RWPE2 (cell line): ENCODE data around the gene SHD.

Experiments used
- ATAC-seq: fragments of 200-7000 bp; cut with Tn5 transposase; 3 replicates; pipeline ENCODE4 v1.9.1; 2021; ENCODE audit warnings: low read depth
- DNase-seq: peaks from one replicate; pipeline ENCODE4 v3.0.0-alpha.2; 2020; ENCODE audit warnings: low spot score
- H3K27ac ChIP-seq: fragments of 450-650 bp; 2 replicates; pipeline ENCODE4 v1.5.1; 2017; ENCODE audit warnings: mild to moderate bottlenecking; ENCODE audit not compliant: poor library complexity, severe bottlenecking
- H3K27me3 ChIP-seq: fragments of 250-450 bp; sonication (Bioruptor Pico); 2 replicates; pipeline ENCODE4 v1.5.1; 2021; ENCODE audit warnings: mild to moderate bottlenecking, moderate library complexity; ENCODE audit not compliant: insufficient read depth, poor library complexity, severe bottlenecking
- H3K36me3 ChIP-seq: fragments of 250-450 bp; sonication (Bioruptor Pico); 2 replicates; pipeline ENCODE4 v1.5.1; 2020; ENCODE audit warnings: low read depth, mild to moderate bottlenecking, moderate library complexity
- H3K4me1 ChIP-seq: fragments of 250-450 bp; sonication (Bioruptor Pico); 2 replicates; pipeline ENCODE4 v1.5.1; 2021; ENCODE audit warnings: mild to moderate bottlenecking, moderate library complexity; ENCODE audit not compliant: insufficient read depth, poor library complexity, severe bottlenecking
- H3K4me3 ChIP-seq: fragments of 250-450 bp; sonication (Bioruptor Pico); 2 replicates; pipeline ENCODE4 v1.5.1; 2021; ENCODE audit warnings: mild to moderate bottlenecking, moderate library complexity; ENCODE audit not compliant: severe bottlenecking
- H3K9me3 ChIP-seq: fragments of 250-450 bp; sonication (Bioruptor Pico); 2 replicates; pipeline ENCODE4 v1.5.1; 2021; ENCODE audit warnings: mild to moderate bottlenecking, moderate library complexity; ENCODE audit not compliant: severe bottlenecking
- CTCF ChIP-seq: fragments of 450-650 bp; IDR thresholded peaks from one replicate; pipeline ENCODE4 v1.5.1; 2017; ENCODE audit warnings: mild to moderate bottlenecking, moderate library complexity; ENCODE audit not compliant: poor library complexity, severe bottlenecking

SHD gene

GRCh38 chr19:4324228-4324627 is 45.2 kb downstream of the SHD start:
- Histone ChIP-seq H3K36me3 (no peaks in the 10 kb centered on the region), H3K4me3 (no peak overlapping the region), H3K27me3 (no peaks in the 10 kb centered on the region), H3K27ac (no peak overlapping the region), H3K9me3 (peaks cover 2% of the 10 kb centered on the region), H3K4me1 (no peaks in the 10 kb centered on the region)
- DNase-seq (no peak), ATAC-seq (no peak)
- TF ChIP-seq CTCF, result no peak

GRCh38 chr19:4326215-4326836 is 47.3 kb downstream of the SHD start:
- H3K27ac ChIP-seq, result no peak overlapping the region
- 0 out of 2 replicates have a peak, but pooled peaks cover 3% of the 10 kb centered on the region for H3K36me3 ChIP-seq
- ATAC-seq (no peak), DNase-seq (no peak)
- H3K4me3 ChIP-seq, result no peak overlapping the region
- no peaks in the 10 kb centered on the region for H3K4me1 ChIP-seq
- no peak for TF ChIP-seq CTCF
- H3K27me3 ChIP-seq, result no peaks in the 10 kb centered on the region
- H3K9me3 ChIP-seq, result no peaks in the 10 kb centered on the region

GRCh38 chr19:4326837-4327251 is 47.8 kb downstream of the SHD start:
- Histone ChIP-seq H3K36me3 (0 out of 2 replicates have a peak, but pooled peaks cover 3% of the 10 kb centered on the region), H3K4me3 (no peak overlapping the region), H3K4me1 (no peaks in the 10 kb centered on the region), H3K27me3 (no peaks in the 10 kb centered on the region), H3K27ac (no peak overlapping the region), H3K9me3 (no peaks in the 10 kb centered on the region)
- TF ChIP-seq CTCF, result no peak
- ATAC-seq (no peak), DNase-seq (no peak)

- Histone ChIP-seq H3K9me3 (no peaks in the 10 kb centered on the region), H3K27me3 (no peaks in the 10 kb centered on the region), H3K27ac (no peak overlapping the region), H3K4me3 (no peak overlapping the region), H3K4me1 (no peaks in the 10 kb centered on the region), H3K36me3 (0 out of 2 replicates have a peak, but pooled peaks cover 3% of the 10 kb centered on the region)
- ATAC-seq (peak; percentile 33; the same call in 1 of the 3 replicates), DNase-seq (no peak)
- no peak for TF ChIP-seq CTCF
These were observed 48.3 kb downstream of the SHD start for GRCh38 chr19:4327252-4327876.

DNA sequence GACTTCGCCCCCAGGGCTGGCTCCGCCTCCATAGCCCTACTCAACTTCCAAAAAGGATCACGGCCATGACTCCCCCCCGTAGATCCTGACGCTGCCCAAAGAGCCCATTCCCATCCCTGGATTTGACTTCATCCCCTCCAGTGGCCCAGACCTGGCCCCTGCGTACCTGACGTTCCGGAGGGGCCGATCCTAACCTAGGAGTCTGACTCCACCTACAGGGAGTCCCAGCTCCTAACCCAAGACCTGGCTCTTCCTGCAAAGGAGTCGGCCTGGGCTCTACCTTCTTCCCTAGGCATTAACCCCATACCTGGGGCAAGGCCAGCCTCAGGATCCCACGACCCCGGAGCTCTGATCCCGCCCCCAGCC is 48.8 kb downstream of the SHD start:
- no peak overlapping the region for H3K4me3 ChIP-seq
- H3K9me3 ChIP-seq, result no peaks in the 10 kb centered on the region
- no peak for ATAC-seq
- H3K27me3 ChIP-seq, result no peaks in the 10 kb centered on the region
- TF ChIP-seq CTCF, result no peak
- H3K4me1 ChIP-seq, result no peaks in the 10 kb centered on the region
- no peak overlapping the region for H3K27ac ChIP-seq
- no peak for DNase-seq
- 0 out of 2 replicates have a peak, but pooled peaks cover 3% of the 10 kb centered on the region for H3K36me3 ChIP-seq
